HG02623 (cell line): ENCODE results near the gene RC3H1.

Experiments used
- ATAC-seq: cut with Tn5 transposase; IDR thresholded peaks from one replicate; pipeline ENCODE4 v1.9.1; 2021; ENCODE audit warnings: moderate library complexity; ENCODE audit not compliant: unreplicated experiment

Gene RC3H1

DNA sequence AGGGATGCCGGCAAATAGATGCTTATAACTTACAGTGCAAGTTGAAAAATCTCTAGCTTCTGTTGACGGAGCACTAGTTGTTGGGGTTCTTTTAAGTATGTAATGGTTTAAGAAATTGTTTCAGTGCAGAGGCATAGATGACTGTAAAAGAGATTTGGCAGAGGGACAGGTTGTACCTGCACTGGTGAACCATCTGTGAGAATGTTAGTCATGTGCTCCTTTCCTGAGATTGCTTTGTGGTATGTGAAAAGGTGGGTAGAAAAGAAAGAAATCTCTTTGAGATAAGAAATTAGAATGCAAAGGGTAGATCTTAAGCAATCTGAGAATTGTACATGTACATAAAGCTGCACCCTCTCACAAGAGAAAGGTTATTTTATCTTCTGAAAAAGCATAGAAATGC, 134.5 kb downstream of the RC3H1 start:
- no peak for ATAC-seq

DNA sequence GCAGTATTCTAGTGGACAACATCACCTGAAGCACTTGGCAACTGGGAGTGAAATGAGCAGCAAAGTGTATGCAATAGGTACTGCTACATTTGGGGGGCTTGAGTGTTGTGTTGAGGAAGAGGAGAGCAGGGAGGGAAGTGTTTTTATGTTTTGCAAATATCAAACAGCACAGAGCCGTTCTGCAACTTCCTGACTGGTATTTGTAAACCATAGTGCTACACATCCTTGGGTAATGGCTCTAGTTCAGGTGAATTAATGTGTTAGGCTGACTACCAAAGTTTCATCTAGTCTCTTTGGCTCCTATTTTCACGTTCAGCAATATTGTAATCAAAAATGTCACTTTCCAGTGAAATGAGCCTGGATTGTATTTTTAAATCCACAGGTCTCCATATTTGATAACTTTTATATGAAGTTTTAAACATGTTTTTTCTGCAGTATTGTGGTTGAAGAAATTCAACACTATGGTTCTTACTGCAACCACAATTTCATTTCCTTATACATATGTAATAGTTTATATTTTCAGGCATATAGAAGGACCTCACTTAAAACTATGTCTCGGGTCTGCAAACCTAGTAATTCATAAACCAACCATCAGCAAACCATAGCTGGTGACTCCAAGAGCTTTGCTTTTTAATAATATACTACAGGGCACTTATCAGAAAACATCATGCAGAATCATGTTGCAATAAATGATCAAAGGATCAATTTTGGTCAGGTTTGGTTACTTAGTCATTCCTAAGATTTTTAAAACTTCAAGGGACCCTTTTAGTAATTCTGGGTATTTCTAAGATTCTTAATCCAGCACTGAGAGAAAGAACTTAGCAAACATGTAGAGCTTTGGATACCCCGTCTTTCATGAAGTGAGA, 135.2 kb downstream of the RC3H1 start:
- ATAC-seq: no peak

DNA sequence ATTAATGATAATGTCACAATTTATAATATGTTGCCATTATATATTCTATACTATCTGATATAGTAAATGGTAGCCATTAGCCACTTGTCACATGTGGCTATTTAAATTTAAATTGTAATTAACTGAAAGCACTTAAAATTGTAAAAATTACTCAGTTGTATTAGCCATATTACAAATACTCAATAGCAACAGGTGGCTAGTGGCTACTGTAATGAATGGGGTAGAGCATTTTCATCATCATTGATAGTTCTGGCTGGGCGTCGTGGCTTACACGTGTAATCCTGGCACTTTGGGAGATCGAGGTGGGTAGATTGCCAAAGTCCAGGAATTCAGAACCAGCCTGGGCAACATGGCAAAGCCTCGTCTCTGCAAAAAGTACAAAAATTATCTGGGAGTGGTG, 137.5 kb downstream of the RC3H1 start:
- ATAC-seq: no peak
